Measurements from ENCODE around the gene MYH10. TPM values are rescaled to one million over a fixed set of nuclear protein-coding genes. Genes with fewer than 3 reads are reported as not detected.

Gene MYH10
- total RNA-seq, 1 donor from 2014 or later, result 244 TPM

DNA sequence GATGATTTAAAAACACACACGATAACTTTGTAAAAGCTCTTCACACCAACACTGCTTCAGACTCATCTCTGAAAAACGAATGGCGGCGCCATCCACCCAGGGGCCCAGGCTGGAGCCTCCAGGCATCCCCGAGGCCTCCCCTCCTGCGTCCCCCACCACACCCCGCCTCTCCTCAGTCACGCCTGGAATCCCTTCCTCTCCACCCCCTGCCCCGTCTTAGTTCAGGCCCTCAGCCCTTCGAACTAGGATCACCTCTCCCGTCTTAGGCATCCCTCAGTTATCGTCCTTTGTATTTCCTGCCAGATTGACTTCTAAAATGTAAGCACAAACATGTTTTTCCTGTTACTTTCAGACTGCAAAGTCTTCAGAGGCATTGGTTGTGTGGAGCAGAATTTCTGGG is 136.5 kb downstream of the MYH10 start:
- DNase-seq (ENCODE audit: low spot score, unreplicated experiment), result no peak
- H3K4me1 Mint-ChIP-seq (ENCODE audit: low read depth), result no peaks in the 10 kb centered on the region
- H3K4me3 Mint-ChIP-seq (ENCODE audit: low read depth), result no peak overlapping the region
- no peak for TF ChIP-seq CTCF (IDR thresholded peaks at IDR 0.05; ENCODE audit: unreplicated experiment)
- no peaks in the 10 kb centered on the region for H3K9me3 Mint-ChIP-seq (ENCODE audit: low read depth)
- H3K27ac Mint-ChIP-seq, result peak overlapping the region; percentile 60
- no peaks in the 10 kb centered on the region for H3K27me3 Mint-ChIP-seq
- H3K36me3 Mint-ChIP-seq (ENCODE audit: insufficient read depth), result peaks cover 37% of the 10 kb centered on the region

DNA sequence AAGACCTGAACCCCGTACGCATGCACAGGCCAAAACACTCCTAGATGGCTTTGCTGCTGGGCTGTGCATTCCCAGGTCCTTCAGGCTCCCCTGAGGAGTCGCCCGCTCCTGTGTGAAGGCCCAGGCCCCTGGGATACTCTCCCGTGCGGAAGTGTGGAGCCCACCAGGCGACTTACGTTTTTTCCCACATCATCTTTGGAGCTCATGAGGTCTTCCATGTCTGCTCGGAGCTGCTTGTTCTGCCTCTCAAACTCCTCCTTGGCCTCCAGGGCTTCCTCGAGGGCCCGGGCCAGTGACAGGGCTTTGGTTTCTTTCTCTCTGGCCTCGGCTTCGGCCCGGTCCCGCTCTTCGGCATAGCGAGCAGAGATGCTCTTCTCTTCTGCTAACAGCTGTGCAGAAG is 138.4 kb downstream of the MYH10 start:
- Mint-ChIP-seq H3K9me3 (ENCODE audit: low read depth) (no peaks in the 10 kb centered on the region), H3K4me3 (ENCODE audit: low read depth) (no peak overlapping the region), H3K36me3 (ENCODE audit: insufficient read depth) (peaks cover 45% of the 10 kb centered on the region), H3K27ac (no peak overlapping the region), H3K4me1 (ENCODE audit: low read depth) (no peaks in the 10 kb centered on the region), H3K27me3 (no peaks in the 10 kb centered on the region)
- DNase-seq (ENCODE audit: low spot score, unreplicated experiment), result no peak
- no peak for TF ChIP-seq CTCF (IDR thresholded peaks at IDR 0.05; ENCODE audit: unreplicated experiment)

DNA sequence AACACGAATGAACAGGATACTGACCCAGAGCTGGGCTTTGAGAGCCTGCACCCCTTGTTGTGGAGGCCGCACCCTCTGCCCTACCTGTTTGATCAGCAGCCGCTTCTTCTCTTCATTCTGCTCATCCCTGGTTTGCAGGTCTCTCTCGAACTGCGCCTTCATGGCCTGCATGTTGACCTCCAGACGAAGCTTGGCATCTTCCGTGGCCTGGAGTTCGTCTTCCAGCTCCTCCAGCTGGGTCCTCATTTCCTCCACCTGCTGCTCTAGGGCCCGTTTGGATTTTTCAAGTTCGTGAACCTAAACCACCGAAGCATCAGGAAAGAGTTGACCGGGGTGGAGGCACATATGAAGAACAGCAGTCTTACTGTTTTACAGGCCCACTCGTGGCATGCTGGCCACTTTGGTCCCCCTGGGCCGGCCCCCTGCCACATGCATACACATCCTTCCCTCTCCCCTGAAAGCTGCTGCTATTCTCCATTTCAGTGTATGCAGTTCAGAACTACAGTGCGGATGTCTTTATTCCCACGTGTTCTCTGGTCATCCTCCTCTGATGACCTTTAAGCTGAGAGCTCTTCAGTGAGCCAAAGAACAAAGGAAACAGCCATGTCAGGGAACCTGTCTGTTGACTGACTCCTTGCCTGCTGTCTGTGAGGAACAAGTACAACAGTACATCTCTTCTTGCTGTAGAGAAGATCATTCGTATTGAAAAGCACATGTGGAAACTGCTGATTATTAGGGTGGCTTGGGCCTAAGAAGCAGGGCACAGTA is 140.1 kb downstream of the MYH10 start:
- Mint-ChIP-seq H3K27ac (no peak overlapping the region), H3K4me1 (ENCODE audit: low read depth) (no peaks in the 10 kb centered on the region), H3K27me3 (no peaks in the 10 kb centered on the region), H3K9me3 (ENCODE audit: low read depth) (peaks cover 5% of the 10 kb centered on the region), H3K4me3 (ENCODE audit: low read depth) (no peak overlapping the region), H3K36me3 (ENCODE audit: insufficient read depth) (peaks cover 54% of the 10 kb centered on the region)
- DNase-seq (ENCODE audit: low spot score, unreplicated experiment), result no peak
- TF ChIP-seq CTCF (IDR thresholded peaks at IDR 0.05; ENCODE audit: unreplicated experiment), result no peak

- peaks cover 7% of the 10 kb centered on the region for H3K9me3 Mint-ChIP-seq (ENCODE audit: low read depth)
- TF ChIP-seq CTCF (IDR thresholded peaks at IDR 0.05; ENCODE audit: unreplicated experiment), result no peak
- no peaks in the 10 kb centered on the region for H3K27me3 Mint-ChIP-seq
- no peak for DNase-seq (ENCODE audit: low spot score, unreplicated experiment)
- H3K4me3 Mint-ChIP-seq (ENCODE audit: low read depth), result no peak overlapping the region
- peaks cover 60% of the 10 kb centered on the region for H3K36me3 Mint-ChIP-seq (ENCODE audit: insufficient read depth)
- no peak overlapping the region for H3K27ac Mint-ChIP-seq
- no peaks in the 10 kb centered on the region for H3K4me1 Mint-ChIP-seq (ENCODE audit: low read depth)
Measured at GRCh38 chr17:8489841-8490240, 140.7 kb downstream of the MYH10 start.

DNA sequence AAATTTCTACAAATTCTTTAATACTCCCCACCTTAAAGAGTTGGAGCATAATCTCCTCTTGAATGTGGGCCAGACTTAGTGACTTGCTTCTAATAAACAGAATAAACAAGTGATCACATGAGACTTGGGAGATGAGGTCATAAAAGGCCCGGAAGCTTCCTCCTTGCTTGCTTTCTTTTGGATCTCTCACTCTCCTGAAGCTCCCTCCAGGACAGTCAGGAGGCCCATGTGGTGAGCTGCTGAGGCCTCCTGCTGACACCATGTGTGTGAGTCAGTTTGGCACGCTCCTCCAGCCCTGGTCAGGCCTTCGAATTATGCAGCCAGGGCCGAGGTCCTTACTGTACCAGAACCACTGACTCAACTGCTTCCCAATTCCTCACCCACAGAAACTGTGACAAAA is 141.6 kb downstream of the MYH10 start:
- Mint-ChIP-seq H3K27ac (no peak overlapping the region), H3K4me1 (ENCODE audit: low read depth) (no peaks in the 10 kb centered on the region), H3K9me3 (ENCODE audit: low read depth) (peaks cover 11% of the 10 kb centered on the region), H3K27me3 (no peaks in the 10 kb centered on the region), H3K36me3 (ENCODE audit: insufficient read depth) (peaks cover 56% of the 10 kb centered on the region), H3K4me3 (ENCODE audit: low read depth) (no peak overlapping the region)
- DNase-seq (ENCODE audit: low spot score, unreplicated experiment), result no peak
- no peak for TF ChIP-seq CTCF (IDR thresholded peaks at IDR 0.05; ENCODE audit: unreplicated experiment)
